DND-41 (cell line): ENCODE data around the gene THBS4.

Experiments
- ATAC-seq: fragments of 200-7000 bp; cut with Tn5 transposase; 3 replicates; pipeline ENCODE4 v1.9.1; 2021; ENCODE audit warnings: low read depth; ENCODE audit not compliant: insufficient read depth
- DNase-seq: peaks from one replicate; pipeline ENCODE4 v3.0.0-alpha.2; 2020
- H2AFZ ChIP-seq: 2 replicates; pipeline ENCODE4 v1.6.0; 2012; ENCODE audit warnings: low read depth, low read length
- H3K27ac ChIP-seq: 2 replicates; pipeline ENCODE4 v1.5.1; 2012; ENCODE audit warnings: low read length, inconsistent platforms
- H3K27me3 ChIP-seq: fragments of 200-600 bp; sonication (generic); 2 replicates; pipeline ENCODE4 v1.6.0; 2012; ENCODE audit warnings: low read length, mild to moderate bottlenecking, inconsistent platforms; ENCODE audit not compliant: insufficient read depth, poor library complexity
- H3K36me3 ChIP-seq: 2 replicates; pipeline ENCODE4 v1.5.1; 2012; ENCODE audit warnings: low read length, inconsistent platforms; ENCODE audit not compliant: insufficient read depth
- H3K4me1 ChIP-seq: 2 replicates; pipeline ENCODE4 v1.5.1; 2012; ENCODE audit warnings: mild to moderate bottlenecking, low read length; ENCODE audit not compliant: insufficient read depth
- H3K4me2 ChIP-seq: 2 replicates; pipeline ENCODE4 v1.6.0; 2012; ENCODE audit warnings: mild to moderate bottlenecking, moderate library complexity, low read length, inconsistent platforms; ENCODE audit not compliant: insufficient read depth
- H3K4me3 ChIP-seq, 2 experiments: fragments of 200-600 bp in 1 of 2; shearing (Covaris generic) in 1 of 2; 2 replicates each; pipeline ENCODE4 v1.5.1; 2012 to 2016; ENCODE audit warnings: inconsistent platforms in 2 of 2, low read length in 2 of 2, mild to moderate bottlenecking in 2 of 2, low read depth in 1 of 2, moderate library complexity in 1 of 2
- H3K79me2 ChIP-seq: 2 replicates; pipeline ENCODE4 v1.6.0; 2012; ENCODE audit warnings: low read length, inconsistent platforms; ENCODE audit not compliant: insufficient read depth
- H3K9ac ChIP-seq: 2 replicates; pipeline ENCODE4 v1.6.0; 2012; ENCODE audit warnings: low read depth, mild to moderate bottlenecking, inconsistent platforms, low read length, moderate library complexity
- H3K9me3 ChIP-seq: 2 replicates; pipeline ENCODE4 v1.5.1; 2012; ENCODE audit warnings: low read length, moderate library complexity, mild to moderate bottlenecking, inconsistent platforms; ENCODE audit not compliant: insufficient read depth, severe bottlenecking
- H4K20me1 ChIP-seq: 2 replicates; pipeline ENCODE4 v1.6.0; 2012; ENCODE audit warnings: low read length; ENCODE audit not compliant: insufficient read depth
- CTCF ChIP-seq: IDR thresholded peaks from 2 replicates; pipeline ENCODE4 v1.5.1; 2012; ENCODE audit warnings: borderline replicate concordance, low read length, moderate library complexity, mild to moderate bottlenecking; ENCODE audit not compliant: poor library complexity, severe bottlenecking; ENCODE audit errors: extremely low read depth
- EZH2 ChIP-seq: IDR thresholded peaks from 3 replicates; pipeline ENCODE4 v1.6.1; 2012; ENCODE audit warnings: borderline replicate concordance, low read depth, mild to moderate bottlenecking, moderate library complexity, low read length, inconsistent platforms; ENCODE audit not compliant: severe bottlenecking

THBS4 gene

GRCh38 chr5:80041527-80041926 lies 6.4 kb downstream of the THBS4 start:
- Histone ChIP-seq H3K27me3 (no peaks in the 10 kb centered on the region), H3K9me3 (no peaks in the 10 kb centered on the region), H2AFZ (no peak overlapping the region), H3K79me2 (no peaks in the 10 kb centered on the region), H3K27ac (no peak overlapping the region), H4K20me1 (no peaks in the 10 kb centered on the region), H3K9ac (no peak overlapping the region), H3K36me3 (no peaks in the 10 kb centered on the region), H3K4me1 (no peaks in the 10 kb centered on the region), H3K4me2 (no peak overlapping the region), H3K4me3 (no peak overlapping the region)
- no peak for ATAC-seq
- TF ChIP-seq CTCF (no peak), EZH2 (no peak)
- DNase-seq, result no peak

GRCh38 chr5:80042330-80042729 lies 7.2 kb downstream of the THBS4 start:
- Histone ChIP-seq H3K9me3 (no peaks in the 10 kb centered on the region), H4K20me1 (no peaks in the 10 kb centered on the region), H3K4me2 (no peak overlapping the region), H3K36me3 (no peaks in the 10 kb centered on the region), H3K4me1 (no peaks in the 10 kb centered on the region), H3K9ac (no peak overlapping the region), H3K79me2 (no peaks in the 10 kb centered on the region), H3K27ac (no peak overlapping the region), H3K27me3 (no peaks in the 10 kb centered on the region), H3K4me3 (no peak overlapping the region), H2AFZ (no peak overlapping the region)
- ATAC-seq, result no peak
- DNase-seq, result no peak
- TF ChIP-seq CTCF (no peak), EZH2 (no peak)

- Histone ChIP-seq H3K4me3 (no peak overlapping the region), H3K79me2 (no peaks in the 10 kb centered on the region), H3K9ac (no peak overlapping the region), H3K36me3 (no peaks in the 10 kb centered on the region), H3K27me3 (no peaks in the 10 kb centered on the region), H3K4me1 (no peaks in the 10 kb centered on the region), H3K9me3 (no peaks in the 10 kb centered on the region), H3K4me2 (no peak overlapping the region), H4K20me1 (no peaks in the 10 kb centered on the region), H2AFZ (no peak overlapping the region), H3K27ac (no peak overlapping the region)
- TF ChIP-seq CTCF (no peak), EZH2 (no peak)
- DNase-seq (no peak), ATAC-seq (no peak)
These were observed 8.0 kb downstream of the THBS4 start for GRCh38 chr5:80043187-80043586.
